Endodermal cell (in vitro differentiated cells): ENCODE data around the gene RPTN. TPM values are rescaled to one million over a fixed set of nuclear protein-coding genes. Genes with fewer than 3 reads are reported as not detected.

Experiments
- DNase-seq: peaks from one replicate; pipeline ENCODE4 v3.0.0-alpha.2; 2017
- H3K27ac ChIP-seq: 2 replicates; pipeline ENCODE4 v1.5.1; 2013; ENCODE audit warnings: mild to moderate bottlenecking, low read depth, low read length, moderate library complexity
- H3K27me3 ChIP-seq: 2 replicates; pipeline ENCODE4 v1.6.1; 2013; ENCODE audit warnings: mild to moderate bottlenecking, low read length, moderate library complexity; ENCODE audit not compliant: insufficient read depth, control insufficient read depth, poor library complexity, severe bottlenecking
- H3K36me3 ChIP-seq: 2 replicates; pipeline ENCODE4 v1.7.0; 2013; ENCODE audit warnings: mild to moderate bottlenecking, low read length, moderate library complexity; ENCODE audit not compliant: control insufficient read depth, insufficient read depth
- H3K4me1 ChIP-seq: one replicate; pipeline ENCODE4 v1.7.0; 2013; ENCODE audit warnings: low read length; ENCODE audit not compliant: control insufficient read depth, insufficient read depth
- H3K4me3 ChIP-seq: 2 replicates; pipeline ENCODE4 v1.5.1; 2013; ENCODE audit warnings: mild to moderate bottlenecking, low read length, moderate library complexity
- H3K9ac ChIP-seq: 2 replicates; pipeline ENCODE4 v1.6.1; 2013; ENCODE audit warnings: mild to moderate bottlenecking, low read length, moderate library complexity; ENCODE audit not compliant: poor library complexity, severe bottlenecking; ENCODE audit errors: extremely low read depth
- H3K9me3 ChIP-seq: 2 replicates; pipeline ENCODE4 v1.6.1; 2013; ENCODE audit warnings: mild to moderate bottlenecking, low read length, moderate library complexity; ENCODE audit not compliant: control insufficient read depth
- H3K27ac Mint-ChIP-seq: 2 replicates; pipeline ENCODE4 v1.8.0; 2020; ENCODE audit warnings: mixed read lengths
- H3K27me3 Mint-ChIP-seq: 2 replicates; pipeline ENCODE4 v1.8.0; 2021; ENCODE audit warnings: mild to moderate bottlenecking, mixed read lengths; ENCODE audit not compliant: insufficient read depth
- H3K36me3 Mint-ChIP-seq: 2 replicates; pipeline ENCODE4 v1.8.0; 2020; ENCODE audit warnings: low read depth, mixed read lengths
- H3K4me1 Mint-ChIP-seq: 2 replicates; pipeline ENCODE4 v1.8.0; 2020; ENCODE audit warnings: mixed read lengths
- H3K4me3 Mint-ChIP-seq: 2 replicates; pipeline ENCODE4 v1.8.0; 2020; ENCODE audit warnings: mild to moderate bottlenecking, moderate library complexity, mixed read lengths
- H3K9me3 Mint-ChIP-seq: 2 replicates; pipeline ENCODE4 v1.8.0; 2020; ENCODE audit warnings: mild to moderate bottlenecking, mixed read lengths
- CTCF ChIP-seq: fragments of 200-600 bp; sonication (generic); conservative IDR thresholded peaks from 2 replicates; pipeline ENCODE4 v1.5.0; 2021; ENCODE audit warnings: antibody characterized with exemption, mild to moderate bottlenecking
- WGBS, 2 experiments: methylation state at CpG; one replicate each; pipeline versions ENCODE4 v1.1.5 to v1.1.7; 2013; ENCODE audit warnings: missing lambda C conversion rate in 2 of 2, mixed read lengths in 1 of 2; ENCODE audit not compliant: insufficient coverage in 1 of 2, insufficient read length in 1 of 2; 5-methylcytosine and 5-hydroxymethylcytosine counted together
- long read RNA-seq, 4 experiments: library from polyadenylated mRNA in 2 of 4; library from RNA in 1 of 4; library from capped mRNA in 1 of 4; stranded (forward) in 3 of 4; unstranded in 1 of 4; transcript quantifications; one replicate each; pipeline ENCODE4 v2.0.0, GENCODE V29; 2020 to 2021; ENCODE audit warnings: inconsistent platforms in 1 of 4
- polyA plus RNA-seq, 2 experiments: library from polyadenylated mRNA; stranded (reverse); fragments of 50-300 nt; gene quantifications; one replicate each; pipeline ENCODE4 v1.2.3, GENCODE V29; 2013
- total RNA-seq, 2 donors: library from RNA; stranded (reverse); fragmentation: NEBNext Ultra II Directional in 1 of 2; extraction: Animal tissue kit (Norgen Biotek cat#: 25700) in 1 of 2; gene quantifications; 2 replicates in 1 of 2; 3 replicates in 1 of 2; pipeline ENCODE4 v1.2.1, GENCODE V29; 2021

Gene RPTN
- not detected for total RNA-seq
- not detected for polyA plus RNA-seq (2013, experiment 1 of 2)
- not detected for polyA plus RNA-seq (2013, experiment 2 of 2)
- long read RNA-seq, experiment 1: 0 reads
- long read RNA-seq, experiment 2: 0 reads
- long read RNA-seq, experiment 3: 0 reads
- long read RNA-seq, experiment 4: 0 reads

- Mint-ChIP-seq H3K9me3 (no peaks in the 10 kb centered on the region), H3K27ac (no peak within 1 kb of the TSS), H3K4me1 (no peaks in the 10 kb centered on the region), H3K36me3 (no peaks in the 10 kb centered on the region), H3K27me3 (peaks cover 3% of the 10 kb centered on the region), H3K4me3 (no peak within 1 kb of the TSS)
- TF ChIP-seq CTCF: no peak
- H3K4me3 ChIP-seq: no peak within 1 kb of the TSS
- no peaks in the 10 kb centered on the region for H3K36me3 ChIP-seq
- 56 to 83% methylated on average over 1 of the region's 1 CpG for WGBS, 2 experiments
- H3K9me3 ChIP-seq: peaks cover 29% of the 10 kb centered on the region
- H3K9ac ChIP-seq: no peak within 1 kb of the TSS
- no peak within 1 kb of the TSS for H3K27ac ChIP-seq
- H3K27me3 ChIP-seq: no peaks in the 10 kb centered on the region
- no peak for DNase-seq
- H3K4me1 ChIP-seq: no peaks in the 10 kb centered on the region
Measured at GRCh38 chr1:152159144-152159543, at the start of gene RPTN. Gene RPTN, minus strand, starts transcription at chr1:152159228. Its CDS starts 1,339 bp downstream, at chr1:152157889.

GRCh38 chr1:152198982-152199381 is 40.0 kb upstream of the RPTN start:
- no peak overlapping the region for H3K4me3 ChIP-seq
- H3K9ac ChIP-seq: no peak overlapping the region
- H3K27me3 ChIP-seq: no peaks in the 10 kb centered on the region
- no peak overlapping the region for H3K27ac ChIP-seq
- H3K9me3 ChIP-seq: peaks cover 30% of the 10 kb centered on the region
- H3K36me3 ChIP-seq: no peaks in the 10 kb centered on the region
- Mint-ChIP-seq H3K9me3 (peaks cover 73% of the 10 kb centered on the region), H3K4me3 (no peak overlapping the region), H3K36me3 (no peaks in the 10 kb centered on the region), H3K27ac (no peak overlapping the region), H3K4me1 (no peaks in the 10 kb centered on the region), H3K27me3 (no peaks in the 10 kb centered on the region)
- TF ChIP-seq CTCF: no peak
- DNase-seq: no peak
- no peaks in the 10 kb centered on the region for H3K4me1 ChIP-seq

GRCh38 chr1:152197361-152197941 is 38.4 kb upstream of the RPTN start:
- DNase-seq: no peak
- peaks cover 66% of the 10 kb centered on the region for H3K9me3 Mint-ChIP-seq
- H3K27me3 Mint-ChIP-seq: no peaks in the 10 kb centered on the region
- H3K4me3 Mint-ChIP-seq: no peak overlapping the region
- Histone ChIP-seq H3K4me1 (no peaks in the 10 kb centered on the region), H3K4me3 (no peak overlapping the region), H3K27me3 (no peaks in the 10 kb centered on the region), H3K9me3 (peaks cover 15% of the 10 kb centered on the region), H3K9ac (no peak overlapping the region), H3K36me3 (no peaks in the 10 kb centered on the region), H3K27ac (no peak overlapping the region)
- H3K36me3 Mint-ChIP-seq: no peaks in the 10 kb centered on the region
- H3K4me1 Mint-ChIP-seq: no peaks in the 10 kb centered on the region
- TF ChIP-seq CTCF: no peak
- H3K27ac Mint-ChIP-seq: no peak overlapping the region
